ENCODE measurements around the gene EVA1A.

DNA sequence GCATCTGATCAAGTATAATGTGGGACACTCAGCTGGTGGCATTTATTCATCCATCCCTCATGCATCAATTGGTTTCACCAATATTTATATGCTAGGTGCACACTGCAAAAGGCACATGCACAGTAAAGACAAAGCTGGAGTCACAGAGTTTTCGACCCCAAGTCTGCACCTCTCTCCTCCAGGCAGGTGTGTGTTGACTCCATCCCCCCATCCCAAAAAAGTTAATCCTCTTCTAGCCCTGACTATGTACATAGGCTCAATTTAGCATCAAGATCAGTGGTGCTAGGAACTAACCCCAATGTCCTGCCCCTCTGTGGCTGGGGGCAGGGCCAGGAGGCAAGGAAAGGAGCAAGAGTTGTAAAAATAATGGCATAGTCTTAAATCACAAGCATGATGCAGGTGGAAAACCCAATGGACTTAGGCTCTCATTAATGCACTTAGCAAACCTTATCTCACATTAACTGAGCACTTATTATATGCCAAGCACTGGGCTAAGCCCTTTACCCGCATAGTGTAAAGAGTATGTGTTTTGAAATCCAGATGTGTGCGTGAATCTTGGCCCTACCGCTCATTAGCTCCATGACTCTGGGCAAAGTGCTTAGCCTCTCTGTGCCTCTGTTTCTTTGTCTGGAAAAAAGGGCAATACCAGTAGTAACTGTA, 3.1 kb downstream of the EVA1A start:
- no peak for TF ChIP-seq POLR2A (IDR thresholded peaks at IDR 0.05; ENCODE audit: low read depth)
- TF ChIP-seq, protein P1, sequence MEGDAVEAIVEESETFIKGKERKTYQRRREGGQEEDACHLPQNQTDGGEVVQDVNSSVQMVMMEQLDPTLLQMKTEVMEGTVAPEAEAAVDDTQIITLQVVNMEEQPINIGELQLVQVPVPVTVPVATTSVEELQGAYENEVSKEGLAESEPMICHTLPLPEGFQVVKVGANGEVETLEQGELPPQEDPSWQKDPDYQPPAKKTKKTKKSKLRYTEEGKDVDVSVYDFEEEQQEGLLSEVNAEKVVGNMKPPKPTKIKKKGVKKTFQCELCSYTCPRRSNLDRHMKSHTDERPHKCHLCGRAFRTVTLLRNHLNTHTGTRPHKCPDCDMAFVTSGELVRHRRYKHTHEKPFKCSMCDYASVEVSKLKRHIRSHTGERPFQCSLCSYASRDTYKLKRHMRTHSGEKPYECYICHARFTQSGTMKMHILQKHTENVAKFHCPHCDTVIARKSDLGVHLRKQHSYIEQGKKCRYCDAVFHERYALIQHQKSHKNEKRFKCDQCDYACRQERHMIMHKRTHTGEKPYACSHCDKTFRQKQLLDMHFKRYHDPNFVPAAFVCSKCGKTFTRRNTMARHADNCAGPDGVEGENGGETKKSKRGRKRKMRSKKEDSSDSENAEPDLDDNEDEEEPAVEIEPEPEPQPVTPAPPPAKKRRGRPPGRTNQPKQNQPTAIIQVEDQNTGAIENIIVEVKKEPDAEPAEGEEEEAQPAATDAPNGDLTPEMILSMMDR (IDR thresholded peaks at IDR 0.05), result no peak
- no peak for TF ChIP-seq POLR2AphosphoS5 (IDR thresholded peaks at IDR 0.05)
